ENCODE data around the gene CBLB. TPM values are rescaled to one million over a fixed set of nuclear protein-coding genes. Genes with fewer than 3 reads are reported as not detected.
A peak's percentile ranks its signal among the peaks of the same experiment; 100 is the strongest.

Gene CBLB
- total and polyA plus RNA-seq, 9 of the 15 experiments (the other 6 are each of a cell fraction or from before 2014, with no cell fraction given), result 1.8 to 8.1 (median 5.3) TPM

DNA sequence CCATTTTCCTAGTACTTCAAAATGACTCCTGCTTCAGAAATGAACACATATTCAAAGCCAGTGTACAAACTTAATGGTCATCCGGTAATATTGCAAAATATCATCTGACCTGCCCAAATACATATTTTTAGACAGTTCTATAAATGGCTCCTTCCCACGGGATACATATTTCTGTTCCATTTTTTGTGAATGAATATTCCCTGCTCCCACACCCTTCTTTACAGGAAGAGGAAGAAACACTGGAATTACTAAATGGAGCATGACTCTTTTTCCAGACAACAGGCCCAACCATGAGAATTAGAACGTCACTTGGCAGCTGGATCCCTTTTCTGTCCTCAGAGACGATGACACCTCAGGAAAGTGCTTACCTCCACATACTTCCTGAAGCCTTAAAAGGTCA is 38.0 kb upstream of the CBLB start:
- H3K9ac ChIP-seq (ENCODE audit: insufficient read depth in 1 of 2, low read depth in 2 of 2, low read length in 2 of 2), result no peak overlapping the region
- H3K27ac ChIP-seq (ENCODE audit: extremely low read depth, low read depth, low read length), result no peak overlapping the region
- no peaks in the 10 kb centered on the region for H3K9me1 ChIP-seq (ENCODE audit: control insufficient read depth, insufficient read depth, low read length)
- H3K4me2 ChIP-seq (ENCODE audit: insufficient read depth, low read length), result no peak overlapping the region
- in situ Hi-C loops (cut with MboI), result no loop called here
- no peaks in the 10 kb centered on the region for H3K9me3 ChIP-seq (replicated peaks; ENCODE audit: control insufficient read depth, insufficient read depth, low read depth, low read length)
- ChIA-PET CTCF (ENCODE audit: low intra/inter-chr PET ratio) (no interaction called here), POLR2A (no interaction called here)
- no peaks in the 10 kb centered on the region for H3K36me3 ChIP-seq (ENCODE audit: control insufficient read depth, insufficient read depth, low read length)
- no peaks in the 10 kb centered on the region for H4K20me1 ChIP-seq (replicated peaks; ENCODE audit: control insufficient read depth, insufficient read depth, low read length)
- no peaks in the 10 kb centered on the region for H3K79me2 ChIP-seq (ENCODE audit: control insufficient read depth, insufficient read depth, low read length)
- 26% methylated on average over 3 of the region's 4 CpGs for WGBS (ENCODE audit: insufficient coverage, low coverage, missing lambda C conversion rate)
- no TSS peak for BruUV-seq (replicated peaks)
- no peaks in the 10 kb centered on the region for H3K27me3 ChIP-seq (ENCODE audit: control insufficient read depth in 2 of 2, insufficient read depth in 2 of 2, low read length in 2 of 2)
- H3K4me3 ChIP-seq, result no peak overlapping the region
- intact Hi-C loops (cut with micrococcal nuclease), result no loop called here
- H2AFZ ChIP-seq (ENCODE audit: low read depth, low read length), result peak overlapping the region; percentile 32; the same call in 1 of the 2 replicates
- ATAC-seq, result no peak
- no peak for FAIRE-seq
- no peaks in the 10 kb centered on the region for H3K4me1 ChIP-seq (replicated peaks in 1 of 2; ENCODE audit: control insufficient read depth in 2 of 2, insufficient read depth in 2 of 2, low read length in 2 of 2)
- DNase-seq (ENCODE audit: extremely low read depth in 1 of 4, low spot score in 3 of 4), result no peak
- TF ChIP-seq NUFIP1 (IDR thresholded peaks at IDR 0.05; ENCODE audit: partially characterized antibody), result no peak
- TF ChIP-seq ZNF146 (CRISPR knock-in tag; IDR thresholded peaks at IDR 0.05; ENCODE audit: unreplicated experiment), result no peak

DNA sequence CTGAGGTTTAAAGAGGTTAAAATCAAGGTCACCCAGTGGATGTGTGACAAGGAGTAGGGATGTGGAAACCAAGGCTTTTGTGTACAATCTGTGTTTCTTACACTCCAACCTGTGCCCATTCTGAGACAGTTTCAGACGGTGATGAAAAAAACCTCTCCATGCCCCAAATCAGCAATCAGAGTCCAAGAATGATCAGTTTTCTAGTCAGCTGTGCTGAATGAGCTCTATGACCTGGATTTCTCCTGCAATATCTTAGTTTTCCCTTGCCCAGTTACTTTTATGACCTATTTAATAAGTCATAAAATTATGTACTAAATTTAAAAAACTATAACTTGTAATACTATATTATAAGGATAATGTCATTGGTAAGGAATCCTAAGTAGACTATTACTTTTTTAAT is 37.5 kb upstream of the CBLB start:
- Histone ChIP-seq H3K9me1 (ENCODE audit: control insufficient read depth, insufficient read depth, low read length) (no peaks in the 10 kb centered on the region), H4K20me1 (replicated peaks; ENCODE audit: control insufficient read depth, insufficient read depth, low read length) (no peaks in the 10 kb centered on the region), H3K79me2 (ENCODE audit: control insufficient read depth, insufficient read depth, low read length) (no peaks in the 10 kb centered on the region), H2AFZ (ENCODE audit: low read depth, low read length) (no peak overlapping the region), H3K9me3 (replicated peaks; ENCODE audit: control insufficient read depth, insufficient read depth, low read depth, low read length) (no peaks in the 10 kb centered on the region), H3K27ac (ENCODE audit: extremely low read depth, low read depth, low read length) (no peak overlapping the region), H3K4me3 (no peak overlapping the region), H3K36me3 (ENCODE audit: control insufficient read depth, insufficient read depth, low read length) (no peaks in the 10 kb centered on the region), H3K9ac (ENCODE audit: insufficient read depth in 1 of 2, low read depth in 2 of 2, low read length in 2 of 2) (no peak overlapping the region), H3K4me2 (ENCODE audit: insufficient read depth, low read length) (no peak overlapping the region), H3K4me1 (replicated peaks in 1 of 2; ENCODE audit: control insufficient read depth in 2 of 2, insufficient read depth in 2 of 2, low read length in 2 of 2) (no peaks in the 10 kb centered on the region), H3K27me3 (ENCODE audit: control insufficient read depth in 2 of 2, insufficient read depth in 2 of 2, low read length in 2 of 2) (no peaks in the 10 kb centered on the region)
- BruUV-seq (replicated peaks), result no TSS peak
- CTCF ChIA-PET (ENCODE audit: low intra/inter-chr PET ratio), result no interaction called here
- 50% methylated on average over 1 of the region's 1 CpG for whole genome bisulfite sequencing (ENCODE audit: insufficient coverage, low coverage, missing lambda C conversion rate)
- in situ Hi-C loops (cut with MboI), result no loop called here
- TF ChIP-seq, protein P1, sequence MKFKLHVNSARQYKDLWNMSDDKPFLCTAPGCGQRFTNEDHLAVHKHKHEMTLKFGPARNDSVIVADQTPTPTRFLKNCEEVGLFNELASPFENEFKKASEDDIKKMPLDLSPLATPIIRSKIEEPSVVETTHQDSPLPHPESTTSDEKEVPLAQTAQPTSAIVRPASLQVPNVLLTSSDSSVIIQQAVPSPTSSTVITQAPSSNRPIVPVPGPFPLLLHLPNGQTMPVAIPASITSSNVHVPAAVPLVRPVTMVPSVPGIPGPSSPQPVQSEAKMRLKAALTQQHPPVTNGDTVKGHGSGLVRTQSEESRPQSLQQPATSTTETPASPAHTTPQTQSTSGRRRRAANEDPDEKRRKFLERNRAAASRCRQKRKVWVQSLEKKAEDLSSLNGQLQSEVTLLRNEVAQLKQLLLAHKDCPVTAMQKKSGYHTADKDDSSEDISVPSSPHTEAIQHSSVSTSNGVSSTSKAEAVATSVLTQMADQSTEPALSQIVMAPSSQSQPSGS (CRISPR knock-in tag; IDR thresholded peaks at IDR 0.05), result no peak
- TF ChIP-seq ATF7 (IDR thresholded peaks at IDR 0.05) (no peak), RFX5 (IDR thresholded peaks at IDR 0.05; ENCODE audit: low read depth, low read length) (no peak), HNRNPLL (IDR thresholded peaks at IDR 0.05; ENCODE audit: low read depth, low read length, poor library complexity, severe bottlenecking) (no peak), ZNF785 (CRISPR knock-in tag; IDR thresholded peaks at IDR 0.05) (no peak)
- TF ChIP-seq, protein P2, sequence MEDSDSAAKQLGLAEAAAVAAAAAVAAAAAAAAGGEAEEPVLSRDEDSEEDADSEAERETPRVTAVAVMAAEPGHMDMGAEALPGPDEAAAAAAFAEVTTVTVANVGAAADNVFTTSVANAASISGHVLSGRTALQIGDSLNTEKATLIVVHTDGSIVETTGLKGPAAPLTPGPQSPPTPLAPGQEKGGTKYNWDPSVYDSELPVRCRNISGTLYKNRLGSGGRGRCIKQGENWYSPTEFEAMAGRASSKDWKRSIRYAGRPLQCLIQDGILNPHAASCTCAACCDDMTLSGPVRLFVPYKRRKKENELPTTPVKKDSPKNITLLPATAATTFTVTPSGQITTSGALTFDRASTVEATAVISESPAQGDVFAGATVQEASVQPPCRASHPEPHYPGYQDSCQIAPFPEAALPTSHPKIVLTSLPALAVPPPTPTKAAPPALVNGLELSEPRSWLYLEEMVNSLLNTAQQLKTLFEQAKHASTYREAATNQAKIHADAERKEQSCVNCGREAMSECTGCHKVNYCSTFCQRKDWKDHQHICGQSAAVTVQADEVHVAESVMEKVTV (CRISPR knock-in tag; IDR thresholded peaks at IDR 0.05), result no peak
- TF ChIP-seq, protein P3, sequence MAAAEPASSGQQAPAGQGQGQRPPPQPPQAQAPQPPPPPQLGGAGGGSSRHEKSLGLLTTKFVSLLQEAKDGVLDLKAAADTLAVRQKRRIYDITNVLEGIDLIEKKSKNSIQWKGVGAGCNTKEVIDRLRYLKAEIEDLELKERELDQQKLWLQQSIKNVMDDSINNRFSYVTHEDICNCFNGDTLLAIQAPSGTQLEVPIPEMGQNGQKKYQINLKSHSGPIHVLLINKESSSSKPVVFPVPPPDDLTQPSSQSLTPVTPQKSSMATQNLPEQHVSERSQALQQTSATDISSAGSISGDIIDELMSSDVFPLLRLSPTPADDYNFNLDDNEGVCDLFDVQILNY (CRISPR knock-in tag; IDR thresholded peaks at IDR 0.05), result no peak
- ATAC-seq (no peak), DNase-seq (ENCODE audit: extremely low read depth in 1 of 4, low spot score in 3 of 4) (no peak), FAIRE-seq (no peak)
- intact Hi-C loops (cut with micrococcal nuclease), result no loop called here
- POLR2A ChIA-PET, result interaction anchor here (0.6 kb wide), 1 partner anchor 53 kb away, joined by 3 read pairs; no protein-coding TSS in a partner anchor

Data from K562 (cell line).